Posterior vena cava (tissue), 2 donors: ENCODE results near the gene ICA1. TPM values are rescaled to one million over a fixed set of nuclear protein-coding genes. Genes with fewer than 3 reads are reported as not detected.

Experiments
- DNase-seq: peaks from one replicate; pipeline ENCODE4 v3.0.0-alpha.2; 2020; ENCODE audit warnings: low spot score
- intact Hi-C, 2 donors: fragments of 100-400 bp; cut with DNase I; formaldehyde crosslinking; loops; one replicate each; pipeline versions ENCODE4 v1.14.1 to v1.14.2; 2022 to 2023
- total RNA-seq, 2 donors: library from RNA; stranded (reverse); fragmentation: NEBNext Ultra II Directional; extraction: Animal tissue kit (Norgen Biotek cat#: 25700); gene quantifications; one replicate each; pipeline ENCODE4 v1.2.1, GENCODE V29; 2021
- donor health status: DM: yes; HTN: yes; CAD: no.
- donor health status: DM: yes; HTN: yes; CAD: no.

Gene ICA1
- total RNA-seq, 2 donors from 2014 or later = 9.4 to 11.8 TPM

- intact Hi-C loops = no loop called here
- no peak for DNase-seq
Observed at GRCh38 chr7:8177109-8177933, 84.6 kb downstream of the ICA1 start.

- intact Hi-C loops = no loop called here
- no peak for DNase-seq
Observed at GRCh38 chr7:8176370-8177081, 85.4 kb downstream of the ICA1 start.

GRCh38 chr7:8175929-8176369, 86.0 kb downstream of the ICA1 start:
- intact Hi-C loops = no loop called here

GRCh38 chr7:8172372-8173354, 89.3 kb downstream of the ICA1 start:
- intact Hi-C loops = no loop called here
- no peak for DNase-seq

More at GRCh38 chr7:8175929-8176369, 86.0 kb downstream of the ICA1 start:
- DNase-seq = no peak

GRCh38 chr7:8169171-8169570, 92.8 kb downstream of the ICA1 start:
- intact Hi-C loops = no loop called here
- no peak for DNase-seq

- intact Hi-C loops = no loop called here
- DNase-seq = no peak
Observed at GRCh38 chr7:8168336-8168735, 93.6 kb downstream of the ICA1 start.

GRCh38 chr7:8165150-8165549, 96.8 kb downstream of the ICA1 start:
- intact Hi-C loops = no loop called here
- no peak for DNase-seq

GRCh38 chr7:8162181-8162580, 99.8 kb downstream of the ICA1 start:
- intact Hi-C loops = loop anchor here in 1 of 2 donors (2.0 kb wide), 1 partner anchor 49 kb away; no protein-coding TSS in a partner anchor

GRCh38 chr7:8161364-8161828, 100.6 kb downstream of the ICA1 start:
- DNase-seq = no peak
- intact Hi-C loops = no loop called here

More at GRCh38 chr7:8162181-8162580, 99.8 kb downstream of the ICA1 start:
- no peak for DNase-seq

GRCh38 chr7:8160779-8161345, 101.1 kb downstream of the ICA1 start:
- no peak for DNase-seq
- intact Hi-C loops = no loop called here

- DNase-seq = no peak
- intact Hi-C loops = no loop called here
Observed at GRCh38 chr7:8160250-8160649, 101.7 kb downstream of the ICA1 start.

- intact Hi-C loops = no loop called here
- DNase-seq = no peak
Observed at GRCh38 chr7:8159595-8159994, 102.4 kb downstream of the ICA1 start.

GRCh38 chr7:8157296-8157695, 104.7 kb downstream of the ICA1 start:
- DNase-seq = no peak
- intact Hi-C loops = no loop called here

GRCh38 chr7:8155836-8156235, 106.1 kb downstream of the ICA1 start:
- DNase-seq = no peak
- intact Hi-C loops = no loop called here

GRCh38 chr7:8154272-8154671, 107.7 kb downstream of the ICA1 start:
- no peak for DNase-seq
- intact Hi-C loops = no loop called here

- intact Hi-C loops = no loop called here
- DNase-seq = no peak
Observed at GRCh38 chr7:8152489-8153192, 109.3 kb downstream of the ICA1 start.

- no peak for DNase-seq
- intact Hi-C loops = no loop called here
Observed at GRCh38 chr7:8151161-8151725, 110.7 kb downstream of the ICA1 start.

- DNase-seq = no peak
- intact Hi-C loops = no loop called here
Observed at GRCh38 chr7:8149222-8149621, 112.7 kb downstream of the ICA1 start.
